Activated CD8-positive, alpha-beta T cell treated with anti-CD3 and anti-CD28 coated beads for 36 hours (primary cell): ENCODE measurements around the gene HSF4. TPM values are rescaled to one million over a fixed set of nuclear protein-coding genes. Genes with fewer than 3 reads are reported as not detected.
"Not testable (repeated sequence)": the region's sequence is repeated elsewhere in the genome, so short reads cannot be mapped to it uniquely, and the experiment has no call there.

Source experiments
- ATAC-seq: fragments of 200-7000 bp; cut with Tn5 transposase; one replicate; pipeline ENCODE4 v1.10.0; 2021; ENCODE audit warnings: mild to moderate bottlenecking, moderate library complexity
- CTCF ChIA-PET: fragments of 350-600 bp; sonication (Branson Sonifier 250); formaldehyde crosslinking; loops from one replicate; lab custom pipeline; 2021; ENCODE audit warnings: antibody characterized with exemption; lab: Charles Lee
- POLR2A ChIA-PET: fragments of 350-600 bp; sonication (Branson Sonifier 250); formaldehyde crosslinking; loops from one replicate; lab custom pipeline; 2021; ENCODE audit warnings: antibody characterized with exemption; lab: Charles Lee
- DNase-seq: peaks from one replicate; pipeline ENCODE4 v3.0.0-alpha.2; 2020
- H3K27ac Mint-ChIP-seq: one replicate; pipeline ENCODE4 v1.8.0; 2021; ENCODE audit warnings: mild to moderate bottlenecking, mixed read lengths
- H3K27me3 Mint-ChIP-seq: one replicate; pipeline ENCODE4 v1.8.0; 2021; ENCODE audit warnings: mixed read lengths
- H3K36me3 Mint-ChIP-seq: one replicate; pipeline ENCODE4 v1.8.0; 2021; ENCODE audit warnings: low read depth, mixed read lengths
- H3K4me1 Mint-ChIP-seq: one replicate; pipeline ENCODE4 v1.8.0; 2021; ENCODE audit warnings: low read depth, mixed read lengths
- H3K4me3 Mint-ChIP-seq: one replicate; pipeline ENCODE4 v1.8.0; 2021; ENCODE audit warnings: mild to moderate bottlenecking, moderate library complexity, mixed read lengths
- H3K9me3 Mint-ChIP-seq: one replicate; pipeline ENCODE4 v1.8.0; 2021; ENCODE audit warnings: mixed read lengths
- CTCF ChIP-seq: fragments of 200-600 bp; IDR thresholded peaks from one replicate; pipeline ENCODE4 v1.8.0; 2022; ENCODE audit warnings: antibody characterized with exemption, mild to moderate bottlenecking
- intact Hi-C: fragments of 100-400 bp; cut with micrococcal nuclease; formaldehyde crosslinking; loops from one replicate; pipeline ENCODE4 v1.10.0; 2022
- total RNA-seq, 2 experiments: library from RNA; stranded (reverse); gene quantifications; one replicate each; pipeline ENCODE4 v1.2.3, GENCODE V29; 2021

Gene HSF4
- total RNA-seq, 2 experiments from 2014 or later, result 56.0 to 73.3 TPM

GRCh38 chr16:67117716-67118115, 46.8 kb upstream of the HSF4 start:
- Mint-ChIP-seq H3K36me3 (peaks cover 14% of the 10 kb centered on the region), H3K4me1 (peaks cover 12% of the 10 kb centered on the region), H3K4me3 (no peak overlapping the region), H3K27me3 (no peaks in the 10 kb centered on the region), H3K9me3 (no peaks in the 10 kb centered on the region), H3K27ac (no peak overlapping the region)
- POLR2A ChIA-PET, result interaction anchor here (1.0 to 1.6 kb wide), 2 partner anchors 11 to 12 kb away, joined by 3 read pairs; no protein-coding TSS in a partner anchor
- no peak for ATAC-seq
- intact Hi-C loops, result no loop called here
- TF ChIP-seq CTCF, result no peak
- DNase-seq, result no peak
- CTCF ChIA-PET, result interaction anchor here (3.3 kb wide), 1 partner anchor 37 kb away, joined by 10 read pairs; no protein-coding TSS in a partner anchor

DNA sequence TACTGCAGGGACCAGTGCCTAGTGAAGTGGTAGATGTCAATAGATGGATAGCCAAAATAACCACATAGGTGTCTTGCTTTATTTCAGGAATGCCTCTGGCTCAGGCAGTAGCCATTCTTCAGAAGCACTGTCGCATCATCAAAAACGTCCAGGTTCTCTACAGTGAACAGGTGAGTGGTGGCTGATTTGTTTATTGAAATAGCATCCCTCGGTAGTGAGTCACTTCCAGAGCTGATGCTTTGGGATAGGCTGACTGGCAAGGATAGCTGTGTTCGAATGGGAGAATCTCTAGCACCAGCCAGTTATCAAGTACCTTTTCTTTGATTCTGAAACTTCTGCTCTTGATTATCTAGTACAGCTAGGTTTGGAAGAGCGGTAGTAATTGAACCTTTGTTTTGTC, 44.5 kb upstream of the HSF4 start:
- DNase-seq (no peak), ATAC-seq (no peak)
- intact Hi-C loops, result no loop called here
- Mint-ChIP-seq H3K36me3 (peaks cover 15% of the 10 kb centered on the region), H3K4me1 (peaks cover 6% of the 10 kb centered on the region), H3K9me3 (no peaks in the 10 kb centered on the region), H3K27ac (no peak overlapping the region), H3K4me3 (no peak overlapping the region), H3K27me3 (no peaks in the 10 kb centered on the region)
- TF ChIP-seq CTCF, result no peak
- POLR2A ChIA-PET, result interaction anchor here (1.3 to 2.1 kb wide), 3 partner anchors 10 to 19 kb away, joined by 4 to 5 read pairs (median 5); no protein-coding TSS in a partner anchor
- CTCF ChIA-PET, result interaction anchor here (0.9 to 3.3 kb wide), 2 partner anchors 35 to 166 kb away, joined by 3 to 10 read pairs; no protein-coding TSS in a partner anchor

GRCh38 chr16:67122799-67123198, 41.7 kb upstream of the HSF4 start:
- H3K9me3 Mint-ChIP-seq, POLR2A ChIA-PET, H3K4me1 Mint-ChIP-seq, H3K4me3 Mint-ChIP-seq, DNase-seq, H3K27ac Mint-ChIP-seq, ATAC-seq, intact Hi-C loops, H3K27me3 Mint-ChIP-seq: not testable (repeated sequence)
- H3K36me3 Mint-ChIP-seq, result peaks cover 23% of the 10 kb centered on the region
- CTCF ChIA-PET, result interaction anchor here (1.9 kb wide), 1 partner anchor 33 kb away, joined by 5 read pairs; no protein-coding TSS in a partner anchor

DNA sequence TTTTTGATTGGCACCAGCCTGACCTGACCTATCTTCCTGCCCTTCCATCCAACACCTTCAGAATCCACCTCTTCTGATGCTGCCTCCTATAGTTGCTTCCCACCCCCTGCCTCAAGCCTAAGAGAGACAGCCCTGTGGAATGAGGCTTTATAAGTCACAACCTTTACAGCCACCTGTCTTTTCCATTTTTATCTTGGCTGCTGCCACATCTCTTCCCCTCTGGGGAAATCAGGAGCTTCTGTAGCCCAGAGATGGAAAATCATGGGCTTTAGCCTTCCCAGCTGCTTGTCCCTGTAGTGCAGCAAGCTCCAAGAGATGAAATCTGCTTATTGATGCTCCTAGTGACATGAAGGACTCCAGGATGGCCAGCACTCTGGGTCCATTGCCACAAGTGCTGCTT, 36.1 kb upstream of the HSF4 start:
- intact Hi-C loops, result no loop called here
- H3K27ac Mint-ChIP-seq, result no peak overlapping the region
- ChIA-PET POLR2A (interaction anchor here (0.8 to 2.2 kb wide), 3 partner anchors 9 to 110 kb away, joined by 4 to 8 read pairs (median 4); no protein-coding TSS in a partner anchor), CTCF (interaction anchor here (0.8 to 2.1 kb wide), 5 partner anchors 12 to 167 kb away, joined by 3 to 11 read pairs (median 6); partner anchors contain the start of gene CES3)
- no peak for TF ChIP-seq CTCF
- H3K27me3 Mint-ChIP-seq, result no peaks in the 10 kb centered on the region
- ATAC-seq (no peak), DNase-seq (no peak)
- no peak overlapping the region for H3K4me3 Mint-ChIP-seq
- H3K36me3 Mint-ChIP-seq, result peaks cover 32% of the 10 kb centered on the region
- no peaks in the 10 kb centered on the region for H3K4me1 Mint-ChIP-seq
- no peaks in the 10 kb centered on the region for H3K9me3 Mint-ChIP-seq

- DNase-seq (no peak), ATAC-seq (no peak)
- H3K36me3 Mint-ChIP-seq, result peaks cover 28% of the 10 kb centered on the region
- no peaks in the 10 kb centered on the region for H3K27me3 Mint-ChIP-seq
- POLR2A ChIA-PET, result interaction anchor here (0.8 to 2.2 kb wide), 5 partner anchors 9 to 110 kb away, joined by 3 to 8 read pairs (median 4); no protein-coding TSS in a partner anchor
- no peak overlapping the region for H3K27ac Mint-ChIP-seq
- CTCF ChIA-PET, result interaction anchor here (0.8 to 2.1 kb wide), 7 partner anchors 12 to 168 kb away, joined by 3 to 11 read pairs (median 6); partner anchors contain the start of gene CES3
- H3K4me3 Mint-ChIP-seq, result no peak overlapping the region
- no peaks in the 10 kb centered on the region for H3K4me1 Mint-ChIP-seq
- no peak for TF ChIP-seq CTCF
- no peaks in the 10 kb centered on the region for H3K9me3 Mint-ChIP-seq
- intact Hi-C loops, result no loop called here
These were observed 35.7 kb upstream of the HSF4 start for GRCh38 chr16:67128887-67129286.
